Panc1 (cell line): ENCODE data around the gene SMIM1. TPM values are rescaled to one million over a fixed set of nuclear protein-coding genes. Genes with fewer than 3 reads are reported as not detected.

Experiments
- ATAC-seq: fragments of 200-7000 bp; cut with Tn5 transposase; 2 replicates; pipeline ENCODE4 v1.9.1; 2020; ENCODE audit warnings: mild to moderate bottlenecking, moderate library complexity
- BruUV-seq: library from RNA; stranded (reverse); fragments of 400-500 nt; replicated peaks from 2 replicates; lab custom pipeline; 2021; lab: Mats Ljungman, UMichigan
- CTCF ChIA-PET: fragments of 300-600 bp; sonication (Branson Sonifier 250); formaldehyde crosslinking; loops from one replicate; lab custom pipeline; 2022; ENCODE audit warnings: antibody characterized with exemption; lab: Charles Lee
- POLR2A ChIA-PET: fragments of 300-600 bp; sonication (Branson Sonifier 250); formaldehyde crosslinking; loops from one replicate; lab custom pipeline; 2022; ENCODE audit warnings: antibody characterized with exemption; lab: Charles Lee
- DNase-seq: peaks from one replicate; pipeline ENCODE4 v3.0.0-alpha.2; 2010; ENCODE audit warnings: low read depth, low spot score
- H3K27ac ChIP-seq: 2 replicates; pipeline ENCODE4 v1.5.1; 2011; ENCODE audit warnings: mild to moderate bottlenecking, low read length, inconsistent platforms
- H3K27me3 ChIP-seq: fragments of 200-500 bp; sonication (Bioruptor generic); 2 replicates; pipeline ENCODE4 v1.6.0; 2014; ENCODE audit warnings: low read length, inconsistent platforms; ENCODE audit not compliant: control insufficient read depth, insufficient read depth
- H3K36me3 ChIP-seq: fragments of 200-500 bp; sonication (Bioruptor generic); 2 replicates; pipeline ENCODE4 v1.5.1; 2014; ENCODE audit warnings: inconsistent platforms, mild to moderate bottlenecking, low read length, moderate library complexity; ENCODE audit not compliant: control insufficient read depth, insufficient read depth
- H3K4me1 ChIP-seq: 2 replicates; pipeline ENCODE4 v1.5.1; 2011; ENCODE audit warnings: inconsistent platforms, mild to moderate bottlenecking, low read length, moderate library complexity; ENCODE audit not compliant: control insufficient read depth, insufficient read depth
- H3K4me3 ChIP-seq, 2 experiments: 2 replicates each; pipeline ENCODE4 v1.5.1; 2011 to 2012; ENCODE audit warnings: low read depth in 2 of 2, low read length in 2 of 2, mild to moderate bottlenecking in 2 of 2, inconsistent platforms in 1 of 2, moderate library complexity in 1 of 2
- H3K9me3 ChIP-seq: fragments of 200-500 bp; sonication (Bioruptor generic); 2 replicates; pipeline ENCODE4 v1.5.1; 2014; ENCODE audit warnings: low read depth, mild to moderate bottlenecking, inconsistent platforms, low read length, moderate library complexity; ENCODE audit not compliant: control insufficient read depth, insufficient read depth
- CTCF ChIP-seq: fragments of 450-650 bp; IDR thresholded peaks from 2 replicates; pipeline ENCODE4 v1.5.1; 2017; ENCODE audit warnings: mild to moderate bottlenecking
- POLR2AphosphoS5 ChIP-seq: IDR thresholded peaks from 2 replicates; pipeline ENCODE4 v1.6.1; 2012; ENCODE audit warnings: mild to moderate bottlenecking, low read depth, low read length, moderate library complexity
- REST ChIP-seq, 2 experiments: IDR thresholded peaks; 2 replicates each; pipeline ENCODE4 v1.6.1; 2011 to 2012; ENCODE audit warnings: low read depth in 2 of 2, control low read depth in 1 of 2, low read length in 1 of 2, mild to moderate bottlenecking in 1 of 2, moderate library complexity in 1 of 2; ENCODE audit not compliant: insufficient read depth in 1 of 2
- SIN3A ChIP-seq: IDR thresholded peaks from 2 replicates; pipeline ENCODE4 v1.6.1; 2012; ENCODE audit warnings: low read depth, mild to moderate bottlenecking, low read length, moderate library complexity, borderline replicate concordance; ENCODE audit not compliant: insufficient read depth
- TCF7L2 ChIP-seq: IDR thresholded peaks from 2 replicates; pipeline ENCODE4 v1.6.1; 2011; ENCODE audit warnings: mild to moderate bottlenecking, low read depth, low read length, inconsistent platforms
- in situ Hi-C: cut with HindIII; loops from 2 replicates; pipeline ENCODE4 v1.10.0; 2016; ENCODE audit warnings: low sequenced_read_pairs, low pct_unique_long_range_greater_than_20kb
- intact Hi-C: fragments of 100-400 bp; cut with micrococcal nuclease; formaldehyde crosslinking; loops from one replicate; pipeline ENCODE4 v1.10.0; 2022; ENCODE audit not compliant: unreplicated experiment
- total RNA-seq: library from RNA; stranded (reverse); gene quantifications from one replicate; pipeline ENCODE4 v1.2.1, GENCODE V29; 2021; ENCODE audit not compliant: unreplicated experiment

SMIM1 gene
- total RNA-seq, 1 experiment from 2014 or later = 35.5 TPM

- POLR2A ChIA-PET = no interaction called here
- TF ChIP-seq SIN3A (no peak), REST (IDR thresholded peaks at IDR 0.05; ENCODE audit: insufficient read depth in 1 of 2, low read depth in 2 of 2, low read length in 1 of 2) (no peak)
- DNase-seq (no peak), ATAC-seq (peak; percentile 75)
- Histone ChIP-seq H3K4me1 (peaks cover 46% of the 10 kb centered on the region), H3K4me3 (peak overlapping the region; percentile 51 to 54), H3K27ac (peak overlapping the region; percentile 48; the same call in 1 of the 2 replicates), H3K9me3 (no peaks in the 10 kb centered on the region), H3K36me3 (no peaks in the 10 kb centered on the region), H3K27me3 (no peaks in the 10 kb centered on the region)
- BruUV-seq = no TSS peak
- intact Hi-C loops (no loop called here), in situ Hi-C loops (no loop called here)
- CTCF ChIA-PET = no interaction called here
Measured at GRCh38 chr1:3772027-3772714, 378 bp upstream of the SMIM1 start.

GRCh38 chr1:3773572-3774275 is 1.2 kb downstream of the SMIM1 start:
- Histone ChIP-seq H3K4me3 (peak overlapping the region; percentile 53 to 57), H3K36me3 (no peaks in the 10 kb centered on the region), H3K9me3 (no peaks in the 10 kb centered on the region), H3K27me3 (no peaks in the 10 kb centered on the region), H3K27ac (peak overlapping the region; percentile 58), H3K4me1 (peaks cover 51% of the 10 kb centered on the region)
- ChIA-PET POLR2A (no interaction called here), CTCF (interaction anchor here (1.1 kb wide), 1 partner anchor 49 kb away, joined by 3 read pairs; no protein-coding TSS in a partner anchor)
- TF ChIP-seq POLR2AphosphoS5 (no peak), CTCF (no peak), TCF7L2 (no peak), REST (IDR thresholded peaks at IDR 0.05; ENCODE audit: insufficient read depth in 1 of 2, low read depth in 2 of 2, low read length in 1 of 2) (no peak), SIN3A (no peak)
- ATAC-seq (peak; percentile 36), DNase-seq (no peak)
- no TSS peak for BruUV-seq
- intact Hi-C loops (no loop called here), in situ Hi-C loops (no loop called here)
